Sigmoid colon (tissue), 7 donors: ENCODE data around the gene KLF14. TPM values are rescaled to one million over a fixed set of nuclear protein-coding genes. Genes with fewer than 3 reads are reported as not detected.

Experiments
- DNase-seq: peaks from one replicate; pipeline ENCODE4 v3.0.0-alpha.2; 2019
- H3K27ac ChIP-seq, 4 donors: fragments of 200-600 bp; sonication (generic); one replicate each; pipeline ENCODE4 v1.5.1; 2016 to 2019; ENCODE audit warnings: mild to moderate bottlenecking in 1 of 4
- H3K27me3 ChIP-seq, 3 donors: fragments of 200-600 bp; sonication (generic); one replicate each; pipeline ENCODE4 v1.5.1; 2019; ENCODE audit warnings: mild to moderate bottlenecking in 1 of 3
- H3K36me3 ChIP-seq, 4 donors: fragments of 200-600 bp; sonication (generic); one replicate each; pipeline ENCODE4 v1.5.1; 2016 to 2019
- H3K4me1 ChIP-seq, 4 donors: fragments of 200-600 bp; sonication (generic); one replicate each; pipeline ENCODE4 v1.5.1; 2017 to 2019
- H3K4me3 ChIP-seq, 4 donors: fragments of 200-600 bp; sonication (generic); one replicate each; pipeline ENCODE4 v1.5.1; 2017 to 2019; ENCODE audit warnings: mild to moderate bottlenecking in 2 of 4, moderate library complexity in 1 of 4
- H3K9me3 ChIP-seq, 4 donors: fragments of 200-600 bp in 3 of 4; sonication (generic) in 3 of 4; one replicate each; pipeline versions ENCODE4 v1.5.1 to v1.6.1; 2013 to 2019
- EP300 ChIP-seq, 4 donors: sonication (generic); formaldehyde crosslinking; IDR thresholded peaks; one replicate each; pipeline ENCODE4 v1.6.1; 2017; ENCODE audit warnings: antibody characterized with exemption in 4 of 4
- POLR2A ChIP-seq, 2 donors: fragments of 450-650 bp; IDR thresholded peaks; one replicate each; pipeline ENCODE4 v1.6.1; 2016; ENCODE audit warnings: antibody characterized with exemption in 2 of 2, mild to moderate bottlenecking in 2 of 2, moderate library complexity in 2 of 2
- POLR2AphosphoS5 ChIP-seq, 4 donors: sonication (generic); formaldehyde crosslinking; IDR thresholded peaks; one replicate each; pipeline ENCODE4 v1.6.1; 2017; ENCODE audit warnings: antibody characterized with exemption in 4 of 4
- WGBS, 2 donors: extraction: QIAGEN DNeasy Blood & Tissue Kit; methylation state at CpG; one replicate each; pipeline ENCODE4 v1.1.7; 2013; 5-methylcytosine and 5-hydroxymethylcytosine counted together
- intact Hi-C: fragments of 100-400 bp; cut with DNase I; formaldehyde crosslinking; loops from one replicate; pipeline ENCODE4 v1.15.1; 2023
- polyA plus RNA-seq, 3 donors: library from polyadenylated mRNA; stranded (reverse); fragments of 200-250 nt; gene quantifications; one replicate each; pipeline ENCODE4 v1.2.3, GENCODE V29; 2013
- total RNA-seq, 4 donors: library from RNA; depleted of rRNA; stranded (reverse); fragments of >200 nt; gene quantifications; one replicate each; pipeline ENCODE4 v1.1.0, GENCODE V29; 2016
- TF ChIP-seq, protein P1 (sequence below), 4 experiments: fragments of 450-650 bp in 3 of 4; fragments of 200-600 bp in 1 of 4; IDR thresholded peaks; one replicate each; pipeline ENCODE4 v1.5.1; 2016 to 2019; ENCODE audit warnings: antibody characterized with exemption in 4 of 4, mild to moderate bottlenecking in 3 of 4, moderate library complexity in 2 of 4
- donor health status: healthy with polysubstance abuse.
- donor health status: Bipolar disorder and iron deficiency.
- donor health status: healthy.

The KLF14 gene
- total and polyA plus RNA-seq, 7 donors, result 0.03 TPM; not detected in 6

DNA sequence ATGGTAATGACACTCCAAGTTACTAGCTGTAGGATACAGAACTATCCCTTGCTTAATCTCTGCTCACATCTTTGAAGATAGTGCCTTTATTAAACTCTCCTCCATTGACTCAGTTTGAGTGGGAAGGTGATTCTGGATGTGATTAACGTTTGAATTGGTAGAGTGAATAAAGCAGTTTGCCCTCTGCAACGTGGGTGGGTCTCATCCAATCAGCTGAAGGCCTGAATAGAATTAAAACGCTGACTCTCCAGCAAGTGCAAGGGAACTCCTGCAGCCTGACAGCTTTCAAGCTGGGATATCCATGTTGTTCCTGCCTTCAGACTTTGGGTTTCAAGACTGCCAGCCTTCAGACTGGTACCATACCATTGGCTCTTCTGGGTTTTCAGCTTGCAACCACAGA lies 21.6 kb downstream of the KLF14 start:
- H3K27ac ChIP-seq, result no peak overlapping the region
- H3K27me3 ChIP-seq, result peaks cover 0 to 7% (median 0%) of the 10 kb centered on the region in 3 donors
- intact Hi-C loops, result no loop called here
- 23 to 40% methylated on average over 3 of the region's 3 CpGs for WGBS, 2 donors
- TF ChIP-seq EP300 (IDR thresholded peaks at IDR 0.05), result no peak
- no peak for TF ChIP-seq POLR2AphosphoS5 (IDR thresholded peaks at IDR 0.05)
- TF ChIP-seq POLR2A (IDR thresholded peaks at IDR 0.05), result no peak
- TF ChIP-seq, protein P1, sequence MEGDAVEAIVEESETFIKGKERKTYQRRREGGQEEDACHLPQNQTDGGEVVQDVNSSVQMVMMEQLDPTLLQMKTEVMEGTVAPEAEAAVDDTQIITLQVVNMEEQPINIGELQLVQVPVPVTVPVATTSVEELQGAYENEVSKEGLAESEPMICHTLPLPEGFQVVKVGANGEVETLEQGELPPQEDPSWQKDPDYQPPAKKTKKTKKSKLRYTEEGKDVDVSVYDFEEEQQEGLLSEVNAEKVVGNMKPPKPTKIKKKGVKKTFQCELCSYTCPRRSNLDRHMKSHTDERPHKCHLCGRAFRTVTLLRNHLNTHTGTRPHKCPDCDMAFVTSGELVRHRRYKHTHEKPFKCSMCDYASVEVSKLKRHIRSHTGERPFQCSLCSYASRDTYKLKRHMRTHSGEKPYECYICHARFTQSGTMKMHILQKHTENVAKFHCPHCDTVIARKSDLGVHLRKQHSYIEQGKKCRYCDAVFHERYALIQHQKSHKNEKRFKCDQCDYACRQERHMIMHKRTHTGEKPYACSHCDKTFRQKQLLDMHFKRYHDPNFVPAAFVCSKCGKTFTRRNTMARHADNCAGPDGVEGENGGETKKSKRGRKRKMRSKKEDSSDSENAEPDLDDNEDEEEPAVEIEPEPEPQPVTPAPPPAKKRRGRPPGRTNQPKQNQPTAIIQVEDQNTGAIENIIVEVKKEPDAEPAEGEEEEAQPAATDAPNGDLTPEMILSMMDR (IDR thresholded peaks at IDR 0.05), result no peak
- no peaks in the 10 kb centered on the region for H3K9me3 ChIP-seq
- no peak for DNase-seq
- H3K36me3 ChIP-seq, result no peaks in the 10 kb centered on the region
- H3K4me3 ChIP-seq, result no peak overlapping the region
- H3K4me1 ChIP-seq, result no peaks in the 10 kb centered on the region

DNA sequence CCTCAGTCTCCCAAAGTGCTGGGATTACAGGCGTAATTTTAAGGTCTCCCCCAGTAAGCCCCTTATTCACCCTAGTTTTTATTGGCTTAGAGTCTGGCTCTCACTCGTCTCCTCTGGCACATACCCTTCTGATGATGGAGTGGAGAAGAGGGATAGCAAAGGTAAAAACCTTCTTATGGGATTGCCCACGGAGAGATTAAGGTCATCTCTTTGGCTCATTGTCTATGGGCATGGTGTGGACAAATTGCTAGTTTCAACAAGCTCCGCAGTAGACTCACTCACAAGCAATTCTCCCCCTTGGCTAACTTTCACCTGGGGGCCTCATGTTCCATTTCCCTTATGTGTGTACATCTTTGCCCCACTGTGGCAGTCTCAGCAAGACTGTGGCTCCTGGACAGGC lies 25.2 kb downstream of the KLF14 start:
- Histone ChIP-seq H3K27ac (no peak overlapping the region), H3K27me3 (peaks cover 0 to 3% (median 0%) of the 10 kb centered on the region in 3 donors), H3K36me3 (no peaks in the 10 kb centered on the region), H3K4me1 (no peaks in the 10 kb centered on the region), H3K4me3 (no peak overlapping the region), H3K9me3 (no peaks in the 10 kb centered on the region)
- intact Hi-C loops, result no loop called here
- WGBS, 2 donors, result 88 to 92% methylated on average over 4 of the region's 4 CpGs
- DNase-seq, result no peak
- TF ChIP-seq POLR2AphosphoS5 (IDR thresholded peaks at IDR 0.05) (no peak), EP300 (IDR thresholded peaks at IDR 0.05) (no peak), POLR2A (IDR thresholded peaks at IDR 0.05) (no peak)
- TF ChIP-seq, protein P1 (IDR thresholded peaks at IDR 0.05), result no peak

DNA sequence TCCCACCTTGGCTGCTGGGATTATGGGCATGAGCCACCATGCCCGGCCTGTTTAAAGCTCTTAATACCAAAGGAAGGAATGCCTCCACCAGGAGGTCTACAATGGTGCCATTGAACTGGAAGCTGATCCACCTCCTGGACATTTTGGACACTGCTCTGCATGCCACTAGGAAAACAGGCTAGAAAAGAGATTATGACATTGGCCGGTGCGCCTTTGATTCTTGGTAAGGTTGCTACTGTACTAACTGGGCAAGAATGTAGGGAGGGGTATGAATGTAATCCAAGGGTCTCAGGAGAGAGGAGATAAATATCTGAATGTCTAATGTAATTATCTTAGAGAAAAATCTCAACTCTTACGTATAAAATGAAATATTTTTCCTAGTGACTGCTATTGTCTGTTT lies 26.0 kb downstream of the KLF14 start:
- TF ChIP-seq POLR2A (IDR thresholded peaks at IDR 0.05) (no peak), EP300 (IDR thresholded peaks at IDR 0.05) (no peak), POLR2AphosphoS5 (IDR thresholded peaks at IDR 0.05) (no peak)
- TF ChIP-seq, protein P1 (IDR thresholded peaks at IDR 0.05), result no peak
- no peaks in the 10 kb centered on the region for H3K36me3 ChIP-seq
- 93 to 96% methylated on average over 4 of the region's 4 CpGs for WGBS, 2 donors
- peaks cover 0 to 3% (median 0%) of the 10 kb centered on the region in 3 donors for H3K27me3 ChIP-seq
- H3K4me3 ChIP-seq, result no peak overlapping the region
- no peaks in the 10 kb centered on the region for H3K4me1 ChIP-seq
- no peaks in the 10 kb centered on the region for H3K9me3 ChIP-seq
- intact Hi-C loops, result no loop called here
- H3K27ac ChIP-seq, result no peak overlapping the region
- no peak for DNase-seq

DNA sequence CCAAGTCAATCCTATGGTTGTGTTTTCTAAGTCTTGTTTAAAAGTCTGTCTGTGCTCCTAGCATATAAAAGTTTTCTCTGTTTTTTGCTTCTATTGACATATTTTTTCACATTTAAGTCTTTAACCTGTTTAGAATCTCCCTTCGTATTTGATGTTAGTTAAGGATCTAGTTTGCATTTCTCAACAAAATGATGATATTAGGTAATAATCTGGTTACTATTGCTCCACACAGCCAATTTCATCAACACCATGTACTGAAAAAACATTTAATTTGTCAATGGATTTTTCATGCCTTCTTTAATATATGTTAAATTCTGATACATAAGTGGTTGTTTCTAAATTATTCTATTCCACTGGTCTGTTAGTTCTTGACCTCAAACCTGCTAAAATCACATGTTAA lies 30.2 kb downstream of the KLF14 start:
- Histone ChIP-seq H3K36me3 (no peaks in the 10 kb centered on the region), H3K4me3 (no peak overlapping the region), H3K27me3 (no peaks in the 10 kb centered on the region), H3K4me1 (no peaks in the 10 kb centered on the region), H3K27ac (no peak overlapping the region), H3K9me3 (no peaks in the 10 kb centered on the region)
- 86 to 91% methylated on average over 1 of the region's 1 CpG for WGBS, 2 donors
- no peak for DNase-seq
- TF ChIP-seq, protein P1 (IDR thresholded peaks at IDR 0.05), result no peak
- no peak for TF ChIP-seq POLR2AphosphoS5 (IDR thresholded peaks at IDR 0.05)
- TF ChIP-seq POLR2A (IDR thresholded peaks at IDR 0.05), result no peak
- no peak for TF ChIP-seq EP300 (IDR thresholded peaks at IDR 0.05)
- intact Hi-C loops, result no loop called here

DNA sequence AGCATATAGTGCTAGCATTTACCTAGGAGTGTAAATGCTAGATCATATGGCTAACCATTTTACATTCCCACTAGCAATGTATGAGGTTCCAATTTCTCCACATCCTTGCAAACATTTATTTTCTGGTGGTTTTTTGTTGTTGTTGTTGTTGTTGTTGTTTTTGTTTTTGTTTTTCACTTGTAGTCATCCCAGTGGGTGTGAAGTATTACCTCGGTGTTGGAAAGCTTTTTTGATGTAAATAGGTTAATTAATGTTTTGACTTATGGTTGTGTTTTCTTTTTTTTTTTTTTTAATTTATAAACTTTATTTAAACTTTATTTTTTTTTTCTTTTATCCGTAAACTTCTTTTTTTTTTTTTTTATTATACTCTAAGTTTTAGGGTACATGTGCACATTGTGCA lies 32.4 kb downstream of the KLF14 start:
- Histone ChIP-seq H3K4me3 (no peak overlapping the region), H3K4me1 (no peaks in the 10 kb centered on the region), H3K9me3 (no peaks in the 10 kb centered on the region), H3K27me3 (no peaks in the 10 kb centered on the region), H3K36me3 (no peaks in the 10 kb centered on the region), H3K27ac (no peak overlapping the region)
- intact Hi-C loops, result no loop called here
- 92 to 93% methylated on average over 2 of the region's 2 CpGs for WGBS, 2 donors
- no peak for DNase-seq
- TF ChIP-seq POLR2AphosphoS5 (IDR thresholded peaks at IDR 0.05) (no peak), EP300 (IDR thresholded peaks at IDR 0.05) (no peak)
